SK-N-SH (cell line): ENCODE data around the gene RNF19B. TPM values are rescaled to one million over a fixed set of nuclear protein-coding genes. Genes with fewer than 3 reads are reported as not detected.
A peak's percentile ranks its signal among the peaks of the same experiment; 100 is the strongest.

ENCODE experiments used
- CTCF ChIA-PET: fragments of 300-600, 350-600 bp; formaldehyde crosslinking; extraction: SDS; loops from one replicate; lab custom pipeline; 2021; lab: Yijun Ruan, JAX
- POLR2A ChIA-PET: fragments of 350-600 bp; sonication (Branson Sonifier 250); formaldehyde crosslinking; extraction: SDS; loops from one replicate; lab custom pipeline; 2020; ENCODE audit warnings: antibody characterized with exemption, inconsistent platforms; lab: Yijun Ruan, JAX
- DNase-seq: peaks from one replicate; pipeline ENCODE4 v3.0.0; 2012
- H2AFZ ChIP-seq: fragments of 200-600 bp; sonication (generic); 2 replicates; pipeline ENCODE4 v1.8.1; 2016; ENCODE audit warnings: antibody characterized with exemption, mild to moderate bottlenecking, low read depth
- H3F3A ChIP-seq: fragments of 200-600 bp; sonication (generic); replicated peaks from 2 replicates; pipeline ENCODE3; 2016; ENCODE audit warnings: antibody characterized with exemption, mild to moderate bottlenecking; ENCODE audit not compliant: insufficient read depth
- H3K27ac ChIP-seq, 2 experiments: fragments of 200-500 bp in 1 of 2; fragments of 200-600 bp in 1 of 2; sonication (Bioruptor generic) in 1 of 2; sonication (generic), shearing (Covaris generic) in 1 of 2; 2 replicates each; pipeline versions ENCODE4 v1.5.1 to v1.6.1; 2014 to 2016; ENCODE audit warnings: low read depth in 2 of 2, inconsistent platforms in 1 of 2, low read length in 1 of 2, mild to moderate bottlenecking in 1 of 2, mixed read lengths in 1 of 2
- H3K27me3 ChIP-seq: fragments of 200-600 bp; sonication (generic), shearing (Covaris generic); 2 replicates; pipeline ENCODE4 v1.6.1; 2016; ENCODE audit warnings: mixed run types; ENCODE audit not compliant: insufficient read depth
- H3K36me3 ChIP-seq, 2 experiments: fragments of 200-500 bp in 1 of 2; fragments of 200-600 bp in 1 of 2; sonication (Bioruptor generic) in 1 of 2; sonication (generic) in 1 of 2; replicated peaks in 1 of 2; 2 replicates each; pipeline versions ENCODE3 to v1.5.1; 2014 to 2016; ENCODE audit warnings: low read length in 1 of 2, mild to moderate bottlenecking in 1 of 2; ENCODE audit not compliant: insufficient read depth in 2 of 2, control insufficient read depth in 1 of 2
- H3K4me1 ChIP-seq, 2 experiments: fragments of 200-500 bp in 1 of 2; fragments of 200-600 bp in 1 of 2; sonication (Bioruptor generic) in 1 of 2; sonication (generic), shearing (Covaris generic) in 1 of 2; 2 replicates each; pipeline versions ENCODE4 v1.5.1 to v1.6.1; 2014 to 2016; ENCODE audit warnings: low read depth in 1 of 2, low read length in 1 of 2, mixed run types in 1 of 2; ENCODE audit not compliant: insufficient read depth in 2 of 2, control insufficient read depth in 1 of 2
- H3K4me2 ChIP-seq: fragments of 200-600 bp; sonication (generic), shearing (Covaris generic); 2 replicates; pipeline ENCODE4 v1.6.1; 2017; ENCODE audit warnings: mixed run types
- H3K4me3 ChIP-seq, 2 experiments: fragments of 200-500 bp in 1 of 2; fragments of 200-600 bp in 1 of 2; sonication (Bioruptor generic) in 1 of 2; sonication (generic), shearing (Covaris generic) in 1 of 2; 2 replicates each; pipeline versions ENCODE4 v1.5.1 to v1.8.1; 2014 to 2016; ENCODE audit warnings: low read depth in 2 of 2, inconsistent platforms in 1 of 2, low read length in 1 of 2, mild to moderate bottlenecking in 1 of 2, mixed read lengths in 1 of 2, moderate library complexity in 1 of 2
- H3K79me2 ChIP-seq: fragments of 200-600 bp; sonication (generic); 2 replicates; pipeline ENCODE4 v1.8.1; 2017; ENCODE audit warnings: mild to moderate bottlenecking; ENCODE audit not compliant: insufficient read depth
- H3K9ac ChIP-seq: fragments of 200-600 bp; sonication (generic); 2 replicates; pipeline ENCODE4 v1.6.1; 2017; ENCODE audit warnings: mixed run types
- H3K9me2 ChIP-seq: fragments of 200-600 bp; sonication (generic); 2 replicates; pipeline ENCODE4 v1.6.1; 2017; ENCODE audit warnings: mixed run types
- H3K9me3 ChIP-seq: fragments of 200-600 bp; sonication (generic); 2 replicates; pipeline ENCODE4 v1.6.1; 2017; ENCODE audit warnings: mixed run types, mild to moderate bottlenecking, moderate library complexity
- H4K20me1 ChIP-seq: fragments of 200-600 bp; sonication (generic); 2 replicates; pipeline ENCODE4 v1.6.1; 2017; ENCODE audit warnings: mild to moderate bottlenecking, mixed run types; ENCODE audit not compliant: insufficient read depth
- CTCF ChIP-seq: fragments of 200-600 bp; sonication (generic); IDR thresholded peaks from 2 replicates; pipeline ENCODE4 v1.6.1; 2017; ENCODE audit warnings: antibody characterized with exemption, mild to moderate bottlenecking, moderate library complexity
- ELF1 ChIP-seq: IDR thresholded peaks from 2 replicates; pipeline ENCODE4 v1.4.0; 2012
- FOXM1 ChIP-seq: IDR thresholded peaks from 2 replicates; pipeline ENCODE4 v1.4.0; 2012; ENCODE audit warnings: low read depth, mild to moderate bottlenecking
- GATA2 ChIP-seq: sonication (generic); formaldehyde crosslinking; IDR thresholded peaks from 2 replicates; pipeline ENCODE4 v1.5.0; 2020; ENCODE audit warnings: mild to moderate bottlenecking, missing genetic modification reagents
- JUND ChIP-seq: IDR thresholded peaks from 2 replicates; pipeline ENCODE4 v1.4.0; 2012
- MAX ChIP-seq: IDR thresholded peaks from 2 replicates; pipeline ENCODE4 v1.4.0; 2012; ENCODE audit warnings: low read depth
- MXI1 ChIP-seq: IDR thresholded peaks from 2 replicates; pipeline ENCODE4 v1.6.1; 2012; ENCODE audit warnings: mild to moderate bottlenecking, low read depth, low read length, improper control_type of control experiment
- NFIC ChIP-seq: IDR thresholded peaks from 2 replicates; pipeline ENCODE4 v1.4.0; 2012; ENCODE audit warnings: borderline replicate concordance
- PBX3 ChIP-seq: IDR thresholded peaks from 2 replicates; pipeline ENCODE4; 2012
- POLR2AphosphoS5 ChIP-seq: IDR thresholded peaks from 2 replicates; pipeline ENCODE4 v1.6.1; 2012; ENCODE audit warnings: low read depth, low read length
- RCOR1 ChIP-seq: fragments of 150-350 bp; IDR thresholded peaks from 2 replicates; pipeline ENCODE4 v1.6.1; 2017; ENCODE audit warnings: antibody characterized with exemption, low read length
- REST ChIP-seq: IDR thresholded peaks from 2 replicates; pipeline ENCODE4 v1.6.1; 2012; ENCODE audit warnings: mild to moderate bottlenecking, low read depth, low read length, moderate library complexity
- RXRA ChIP-seq: IDR thresholded peaks from 2 replicates; pipeline ENCODE4 v1.4.0; 2012; ENCODE audit warnings: low read depth, mild to moderate bottlenecking, borderline replicate concordance
- SIN3A ChIP-seq: IDR thresholded peaks from 2 replicates; pipeline ENCODE4 v1.6.1; 2012; ENCODE audit warnings: low read depth, mild to moderate bottlenecking, low read length, moderate library complexity, borderline replicate concordance
- TAF1 ChIP-seq: IDR thresholded peaks from 2 replicates; pipeline ENCODE4 v1.6.1; 2012; ENCODE audit warnings: low read depth, mild to moderate bottlenecking, low read length, moderate library complexity, borderline replicate concordance
- TCF12 ChIP-seq: IDR thresholded peaks from 2 replicates; pipeline ENCODE4 v1.4.0; 2012
- TEAD4 ChIP-seq: IDR thresholded peaks from 2 replicates; pipeline ENCODE4 v1.4.0; 2012; ENCODE audit warnings: mild to moderate bottlenecking, borderline replicate concordance; ENCODE audit not compliant: insufficient read depth
- USF2 ChIP-seq: fragments of 150-350 bp; IDR thresholded peaks from 2 replicates; pipeline ENCODE4 v1.6.1; 2017; ENCODE audit warnings: antibody characterized with exemption, low read length, low read depth, borderline replicate concordance
- WGBS: methylation state at CpG from one replicate; pipeline ENCODE4 v1.1.6; 2017; ENCODE audit warnings: low lambda C conversion rate; 5-methylcytosine and 5-hydroxymethylcytosine counted together
- polyA plus RNA-seq, 3 experiments: library from polyadenylated mRNA; depleted of rRNA; stranded (reverse); fragments of >200 nt; gene quantifications; 2 replicates each; pipeline ENCODE4 v1.2.3, GENCODE V29; 2012

The RNF19B gene
- polyA plus RNA-seq, 1 of the 3 experiments (the other 2 are of a cell fraction) = 20.1 TPM

- Histone ChIP-seq H2AFZ (no peak overlapping the region), H3K79me2 (no peaks in the 10 kb centered on the region), H3K36me3 (no peaks in the 10 kb centered on the region), H3F3A (no peaks in the 10 kb centered on the region), H3K9me2 (no peaks in the 10 kb centered on the region), H4K20me1 (no peaks in the 10 kb centered on the region), H3K4me2 (no peak overlapping the region), H3K27ac (no peak overlapping the region), H3K4me3 (no peak overlapping the region), H3K27me3 (peaks cover 7% of the 10 kb centered on the region; the same call in 1 of the 2 replicates), H3K4me1 (peaks cover 0 to 11% of the 10 kb centered on the region in 2 experiments; a peak in 1 of 4 replicates), H3K9ac (no peak overlapping the region), H3K9me3 (no peaks in the 10 kb centered on the region)
- WGBS = 28% methylated on average over 3 of the region's 6 CpGs
- no peak for DNase-seq
- ChIA-PET CTCF (interaction anchor here (1.1 to 2.2 kb wide), 5 partner anchors 10 to 184 kb away, joined by 3 to 8 read pairs (median 3); no protein-coding TSS in a partner anchor), POLR2A (no interaction called here)
- TF ChIP-seq POLR2AphosphoS5 = no peak
- TF ChIP-seq USF2 = no peak
- TF ChIP-seq FOXM1 = no peak
- TF ChIP-seq JUND = no peak
- TF ChIP-seq RXRA = no peak
- TF ChIP-seq TEAD4 = no peak
- TF ChIP-seq MXI1 = no peak
- TF ChIP-seq CTCF = no peak
- TF ChIP-seq ELF1 = no peak
Observed at GRCh38 chr1:32902535-32902920, 62.1 kb downstream of the RNF19B start.

GRCh38 chr1:32901823-32902534, 62.6 kb downstream of the RNF19B start:
- Histone ChIP-seq H3F3A (no peaks in the 10 kb centered on the region), H3K36me3 (no peaks in the 10 kb centered on the region), H3K4me3 (peak overlapping the region; percentile 58 to 77), H3K9me3 (no peaks in the 10 kb centered on the region), H3K9ac (peak overlapping the region; percentile 73), H3K27me3 (peaks cover 7% of the 10 kb centered on the region; the same call in 1 of the 2 replicates), H4K20me1 (no peaks in the 10 kb centered on the region), H3K79me2 (no peaks in the 10 kb centered on the region), H3K4me1 (peaks cover 0 to 11% of the 10 kb centered on the region in 2 experiments; a peak in 1 of 4 replicates), H3K9me2 (no peaks in the 10 kb centered on the region), H2AFZ (peak overlapping the region; percentile 98), H3K27ac (no peak overlapping the region), H3K4me2 (peak overlapping the region; percentile 86)
- ChIA-PET POLR2A (interaction anchor here (0.7 kb wide), 1 partner anchor 10 kb away, joined by 3 read pairs; no protein-coding TSS in a partner anchor), CTCF (interaction anchor here (0.8 to 2.2 kb wide), 7 partner anchors 9 to 184 kb away, joined by 3 to 8 read pairs (median 3); no protein-coding TSS in a partner anchor)
- TF ChIP-seq REST = no peak
- no peak for TF ChIP-seq SIN3A
- TF ChIP-seq RXRA = no peak
- TF ChIP-seq POLR2AphosphoS5 = no peak
- TF ChIP-seq MAX = no peak
- no peak for TF ChIP-seq TAF1
- no peak for TF ChIP-seq GATA2 (CRISPR knock-in tag)
- TF ChIP-seq RCOR1 = no peak
- no peak for TF ChIP-seq ELF1
- TF ChIP-seq PBX3 = no peak
- no peak for TF ChIP-seq TCF12
- TF ChIP-seq NFIC = no peak
- no peak for DNase-seq
- 20% methylated on average over 20 of the region's 24 CpGs for WGBS
